Activated T-cell treated with anti-CD3 and anti-CD28 coated beads for 1 hour (primary cell): Measurements from ENCODE around the gene C1orf141.
"Not testable (repeated sequence)": the region's sequence is repeated elsewhere in the genome, so short reads cannot be mapped to it uniquely, and the experiment has no call there.

Source experiments
- DNase-seq: peaks from one replicate; pipeline ENCODE4 v3.0.0-alpha.2; 2020; ENCODE audit warnings: low read depth

The C1orf141 gene

DNA sequence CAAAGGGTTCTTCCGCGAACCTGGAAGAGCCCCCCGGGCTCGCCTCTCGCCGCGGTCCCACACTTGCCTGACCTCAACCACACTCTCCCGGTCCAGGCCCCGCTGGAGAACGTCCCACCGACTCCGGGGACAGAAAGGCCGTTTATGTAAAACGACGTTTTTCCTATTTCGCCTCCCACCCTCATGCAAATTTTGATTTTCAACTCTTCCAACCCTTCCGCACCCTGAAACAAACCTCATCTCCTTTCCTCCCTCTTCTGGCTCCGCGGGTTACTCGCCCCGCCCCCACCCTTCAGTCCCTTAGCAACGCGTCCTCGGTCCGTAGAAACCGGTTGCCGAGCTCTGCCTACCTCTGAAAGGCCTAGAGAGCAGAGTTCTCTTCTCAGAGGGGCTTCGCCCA is at the start of gene C1orf141:
Gene C1orf141, minus strand, starts transcription at position 276 of the 400 bp plus-strand sequence. CDS start 7,730 bp downstream, outside the sequence.
- no peak for DNase-seq

GRCh38 chr1:67175530-67176087 is 40.8 kb upstream of the C1orf141 start:
- no peak for DNase-seq

DNA sequence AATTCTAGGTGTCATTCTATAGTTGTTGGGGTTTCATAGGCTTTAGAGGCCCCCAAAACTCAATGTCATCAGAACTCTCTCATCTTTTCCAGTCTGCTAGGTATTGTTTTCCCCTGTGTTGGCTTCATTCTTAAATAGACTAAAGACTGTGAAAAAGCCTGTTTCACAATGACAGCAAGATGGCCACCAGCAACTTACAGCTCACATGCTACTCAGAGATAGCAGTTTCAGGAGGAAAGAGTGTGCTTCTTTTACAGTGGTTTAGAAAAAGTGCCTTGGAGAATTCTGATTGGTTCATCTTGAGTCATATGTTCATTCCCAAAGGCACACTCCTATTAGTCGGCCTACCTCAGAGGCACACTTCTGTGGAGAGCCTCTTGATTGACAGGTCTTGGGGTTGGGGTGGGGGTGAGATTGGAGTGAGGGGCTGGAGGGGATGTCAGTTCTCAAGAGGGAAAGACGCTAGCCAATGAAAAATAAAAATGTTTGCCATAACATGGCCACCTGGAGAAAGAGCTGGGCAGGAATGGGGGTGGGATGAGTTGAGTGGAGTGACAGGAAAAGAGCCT is 40.0 kb upstream of the C1orf141 start:
- no peak for DNase-seq

- no peak for DNase-seq
Observed at GRCh38 chr1:67173988-67174387, 39.2 kb upstream of the C1orf141 start.

DNA sequence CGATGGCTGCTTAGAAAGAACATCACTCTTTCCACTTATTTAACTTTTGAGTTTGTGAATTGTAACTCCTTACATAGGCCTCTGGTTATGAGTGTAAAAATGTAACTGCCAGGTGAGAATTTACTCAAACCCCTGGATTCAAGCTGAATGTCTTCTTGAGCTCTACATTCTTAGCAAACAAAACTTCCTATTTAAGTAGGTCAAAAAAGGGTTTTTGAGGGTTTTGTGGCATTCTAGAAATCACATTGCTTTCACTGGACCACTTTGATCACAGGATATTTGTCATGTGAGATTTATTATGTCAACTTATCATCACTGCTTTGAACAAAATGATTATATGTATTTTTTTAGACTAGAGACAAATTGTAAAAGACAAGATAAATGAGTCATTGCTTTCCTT is 37.2 kb upstream of the C1orf141 start:
- no peak for DNase-seq

- no peak for DNase-seq
Observed at GRCh38 chr1:67171574-67171955, 36.8 kb upstream of the C1orf141 start.

DNA sequence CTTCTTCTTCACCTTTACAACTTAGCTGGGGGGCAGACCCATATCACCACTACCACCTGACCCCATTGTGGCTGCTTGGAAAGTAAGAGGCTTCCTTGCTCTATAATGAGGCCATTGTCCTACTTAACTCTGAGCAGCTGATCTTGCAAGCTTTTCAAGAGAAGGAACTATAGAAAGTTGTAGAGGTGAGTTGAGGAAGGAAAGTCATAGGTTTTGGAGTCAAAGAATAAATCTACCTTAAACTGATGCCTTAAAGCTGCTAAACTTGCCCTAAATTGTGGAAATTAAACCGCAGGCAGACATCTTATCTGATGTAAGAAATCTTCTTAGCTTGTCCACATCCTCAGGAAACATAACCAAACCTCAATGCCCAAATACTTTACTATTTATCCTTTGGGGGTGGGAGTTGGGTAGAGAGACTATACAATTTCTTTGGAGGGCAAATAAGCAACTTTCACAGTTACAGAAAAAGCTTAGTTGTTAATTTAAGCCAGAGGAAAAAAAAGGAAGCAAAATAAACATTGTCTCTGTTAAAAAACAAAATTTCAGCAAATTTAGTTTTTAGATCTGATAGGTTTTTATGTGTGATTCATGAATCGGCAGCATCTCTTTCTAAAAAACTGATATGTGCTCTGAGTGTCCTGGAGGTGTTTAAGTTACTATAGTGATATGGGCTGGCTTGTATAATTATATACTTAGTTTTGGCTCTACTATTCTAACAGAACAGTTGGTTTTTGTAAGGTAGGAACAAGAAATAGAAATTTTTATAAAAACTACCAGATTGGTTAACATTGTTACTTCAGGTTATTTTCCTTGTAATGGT is 36.2 kb upstream of the C1orf141 start:
- DNase-seq, result no peak

DNA sequence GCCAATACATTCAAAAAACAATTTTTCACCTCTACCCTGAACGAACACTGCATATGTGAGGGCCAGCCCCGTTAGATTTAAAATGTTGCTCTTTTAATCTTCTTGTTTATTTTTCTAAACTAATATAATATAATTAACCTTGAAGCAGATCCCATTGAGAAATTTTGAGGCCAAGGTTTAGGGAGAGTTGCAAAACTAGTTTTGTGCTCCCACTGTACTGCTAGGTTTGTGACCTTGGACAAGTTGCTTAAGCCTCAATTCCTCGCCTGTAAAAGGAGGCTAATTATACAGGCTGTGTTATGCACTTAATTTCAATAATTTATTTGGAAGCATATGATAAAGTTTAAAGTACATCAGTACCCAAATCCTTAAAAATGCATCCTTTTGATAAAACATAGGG is 35.2 kb upstream of the C1orf141 start:
- no peak for DNase-seq

DNA sequence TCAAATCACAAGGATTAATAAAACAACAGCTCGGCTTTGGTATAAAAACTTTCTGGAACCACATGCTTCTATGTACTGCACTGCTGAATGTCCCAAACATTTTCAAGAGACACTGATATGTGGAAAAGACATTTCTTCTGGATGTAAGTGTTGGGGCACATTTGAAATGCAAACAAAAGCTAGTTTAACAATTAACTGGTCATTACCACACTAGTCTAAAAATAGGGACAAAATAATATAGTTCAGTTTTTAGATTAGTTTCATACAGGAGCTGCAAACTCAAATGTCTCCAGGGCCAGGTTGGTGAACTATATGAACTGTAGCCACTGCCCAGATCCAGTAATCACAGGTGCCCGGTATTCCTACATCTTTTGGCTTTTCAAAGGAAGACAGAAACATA is 34.7 kb upstream of the C1orf141 start:
- DNase-seq, result no peak

DNA sequence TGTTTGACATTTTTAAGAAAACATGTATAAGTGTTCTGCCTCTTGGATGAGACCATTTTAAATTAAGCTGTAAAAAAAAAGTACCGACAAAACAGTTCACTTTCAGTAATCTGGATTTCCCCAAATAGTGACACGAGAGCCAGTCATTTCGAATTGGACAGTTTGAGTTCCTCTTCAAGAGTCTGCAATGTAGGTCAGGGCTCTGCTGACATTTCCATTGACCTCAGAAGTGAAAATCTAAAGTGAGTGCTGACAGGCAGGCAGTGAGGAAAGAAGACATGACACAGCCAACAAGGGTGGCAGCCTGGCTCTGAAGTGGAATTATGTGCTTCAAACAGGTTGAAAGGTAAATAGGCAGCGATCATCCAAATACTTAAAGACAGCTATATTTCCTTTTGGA is 31.4 kb upstream of the C1orf141 start, which contains the start of gene IL23R:
Gene IL23R, plus strand, starts transcription at position 259 of the 400 bp plus-strand sequence. CDS start 1,667 bp downstream, outside the sequence.
- no peak for DNase-seq

DNA sequence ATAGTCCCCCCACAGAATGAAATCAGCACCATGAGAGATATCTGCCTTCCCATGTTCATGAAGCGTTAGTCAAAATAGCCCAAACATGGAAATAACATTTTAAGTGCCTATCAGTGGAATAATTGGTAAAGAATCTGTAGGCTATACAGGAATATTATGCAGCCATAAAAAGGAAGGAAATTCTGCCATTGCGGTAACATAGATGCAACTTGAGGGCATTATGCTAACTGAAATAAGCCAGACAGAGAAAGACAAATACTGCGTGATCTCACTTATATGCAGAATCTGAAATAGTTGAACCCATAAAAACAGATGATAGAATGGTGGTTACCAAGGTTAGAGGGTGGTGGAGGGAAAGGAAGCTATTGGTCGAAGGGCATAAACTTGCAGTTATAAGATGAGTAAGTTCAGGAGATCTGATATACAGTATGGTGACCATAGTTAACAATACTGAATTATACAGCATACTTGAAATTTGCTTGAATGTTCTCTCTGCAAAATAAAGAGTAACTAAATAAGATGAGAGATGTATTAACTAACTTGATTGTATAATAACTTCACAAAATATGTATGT is 30.8 kb upstream of the C1orf141 start:
- DNase-seq, result no peak

DNA sequence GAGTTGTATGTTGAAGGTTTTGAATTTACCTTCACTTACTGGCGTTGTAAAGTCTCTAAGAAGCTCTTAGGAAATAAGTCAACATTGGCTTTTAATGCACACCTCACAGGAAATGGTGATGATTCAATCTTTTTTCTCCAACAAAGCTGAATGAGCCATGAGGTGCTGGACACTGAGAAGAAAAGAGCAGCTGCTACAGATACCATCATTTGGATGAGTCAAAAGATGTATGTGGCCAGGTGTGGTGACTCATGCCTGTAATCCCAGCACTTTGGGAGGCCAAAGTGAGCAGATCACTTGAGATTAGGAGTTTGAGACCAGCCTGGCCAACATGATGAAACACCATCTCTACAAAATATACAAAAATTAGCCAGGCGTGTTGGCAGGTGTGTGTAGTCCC is 28.2 kb upstream of the C1orf141 start:
- DNase-seq, result no peak

- no peak for DNase-seq
Observed at GRCh38 chr1:67159233-67159632, 24.5 kb upstream of the C1orf141 start.

- DNase-seq, result no peak
Observed at GRCh38 chr1:67158401-67158800, 23.6 kb upstream of the C1orf141 start.

DNA sequence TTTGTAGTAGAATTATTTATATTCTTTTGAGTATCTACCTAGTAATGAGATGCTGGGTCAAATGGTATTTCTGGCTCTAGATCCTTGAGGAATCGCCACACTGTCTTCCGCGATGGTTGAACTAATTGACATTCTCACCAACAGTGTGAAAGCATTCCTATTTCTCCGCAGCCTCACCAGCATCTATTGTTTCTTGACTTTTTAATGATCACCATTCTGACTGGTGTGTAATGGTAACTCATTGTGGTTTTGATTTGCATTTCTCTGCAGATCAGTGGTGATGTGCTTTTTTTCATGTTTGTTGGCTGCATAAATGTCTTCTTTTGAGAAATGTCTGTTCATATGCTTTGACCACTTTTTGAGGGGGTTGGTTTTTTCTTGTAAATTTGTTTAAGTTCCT is 16.2 kb upstream of the C1orf141 start:
- DNase-seq, result no peak

GRCh38 chr1:67149179-67149770 is 14.5 kb upstream of the C1orf141 start:
- peak; percentile 45 for DNase-seq

DNA sequence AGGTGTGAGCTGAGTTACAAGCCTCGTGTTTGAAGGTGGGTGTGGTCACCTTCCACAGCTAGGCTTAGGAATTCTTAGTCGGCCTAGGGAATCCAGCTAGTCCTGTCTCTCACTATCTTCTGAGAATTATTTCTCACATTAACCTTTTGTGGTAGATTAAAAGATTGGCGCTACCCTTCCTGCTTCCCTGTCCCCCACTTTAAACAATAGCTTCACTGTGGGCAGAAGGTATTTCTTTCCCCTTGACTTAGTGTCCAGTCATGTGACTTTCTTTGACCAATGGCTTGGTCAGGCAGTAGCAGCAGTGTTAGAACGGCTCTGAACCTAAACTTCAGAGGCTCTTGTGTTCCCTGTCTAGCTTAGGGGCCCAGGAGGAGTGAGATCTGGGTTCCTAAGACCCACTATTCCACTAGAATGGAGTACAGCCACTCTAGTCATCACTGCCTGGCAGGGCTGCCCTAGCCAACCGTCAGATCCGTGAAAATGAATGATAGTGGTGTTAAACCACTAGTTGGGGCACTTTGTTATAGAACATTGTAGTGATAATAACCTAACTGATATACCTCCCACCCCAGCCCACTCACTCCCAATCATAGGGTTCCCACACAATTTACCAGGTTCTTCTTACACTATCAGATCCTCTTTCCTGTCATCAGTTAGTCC is 13.9 kb upstream of the C1orf141 start:
- DNase-seq, result no peak

DNA sequence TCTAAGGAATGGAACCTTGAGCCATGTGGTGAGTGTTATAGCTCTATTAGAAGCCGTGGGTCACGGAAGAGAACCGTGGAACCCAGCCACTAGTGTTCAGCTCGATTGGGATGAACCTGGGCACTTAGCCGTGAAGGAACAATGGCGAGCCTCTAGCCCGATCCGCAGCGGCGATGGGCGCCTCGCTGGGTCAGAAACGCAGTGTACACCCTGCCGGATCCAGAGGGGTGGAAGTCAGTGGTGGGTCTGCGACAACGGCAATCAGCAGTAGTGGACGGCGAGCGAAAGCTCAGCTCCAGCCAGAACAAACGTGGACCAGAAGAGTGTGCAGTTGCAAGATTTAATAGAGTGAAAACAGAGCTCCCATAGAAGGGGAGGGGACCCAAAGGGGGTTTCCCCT is 13.2 kb upstream of the C1orf141 start:
- not testable (repeated sequence) for DNase-seq

DNA sequence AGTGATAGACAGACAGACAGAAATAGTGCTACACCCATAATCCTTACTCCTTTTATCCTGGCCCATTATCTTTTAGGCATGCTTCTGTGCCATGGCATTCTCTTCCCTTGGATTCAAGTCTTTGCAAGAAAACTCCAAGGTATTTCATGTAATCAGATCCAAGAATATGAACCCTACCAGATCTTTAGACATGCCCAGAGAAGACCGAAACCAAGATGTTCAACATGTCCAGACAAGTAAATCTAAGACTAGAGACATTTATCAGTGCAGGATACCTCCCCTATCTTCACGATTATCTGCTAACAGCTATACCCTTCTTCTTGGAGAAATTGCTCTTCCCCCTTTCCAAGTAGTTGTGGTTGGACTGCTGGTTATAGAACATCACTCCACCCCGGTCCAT is 11.8 kb upstream of the C1orf141 start:
- no peak for DNase-seq

DNA sequence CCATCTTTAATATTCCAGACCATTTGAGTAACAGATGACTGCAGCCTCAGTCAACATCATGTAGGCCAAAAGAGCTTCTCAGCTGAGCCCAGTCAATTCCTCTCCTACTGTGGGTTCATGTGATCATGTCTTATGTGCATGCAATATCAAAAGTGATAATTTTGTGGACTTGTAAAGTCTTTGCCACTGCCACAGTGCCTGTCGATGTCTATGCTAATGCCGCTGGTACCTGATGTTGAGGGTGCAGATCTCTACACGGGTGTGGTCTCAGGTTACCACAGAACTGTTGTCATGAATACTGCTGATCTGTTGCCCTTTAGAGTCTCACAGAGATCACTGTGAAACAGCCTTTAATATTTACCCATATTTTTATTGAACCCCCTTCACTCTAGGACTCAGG is 11.3 kb upstream of the C1orf141 start:
- DNase-seq, result no peak

DNA sequence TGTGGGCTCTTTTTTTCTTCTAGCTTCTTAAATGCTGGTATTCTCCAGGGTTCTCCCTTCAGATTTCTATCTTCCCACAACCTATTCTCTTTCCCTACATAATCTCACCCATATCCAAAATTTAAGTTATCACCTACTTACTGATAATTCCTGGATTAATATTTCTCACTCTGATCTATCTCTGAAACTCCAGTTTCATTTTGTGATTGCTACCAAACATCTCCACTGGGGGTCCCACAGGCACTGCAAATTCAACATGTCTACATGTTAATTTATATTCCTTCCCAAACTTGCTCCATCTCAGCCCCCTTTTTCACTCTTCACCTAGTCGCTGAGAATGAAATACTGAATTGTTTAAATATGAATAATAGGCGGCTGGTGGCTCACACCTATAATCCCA is 9.9 kb upstream of the C1orf141 start:
- no peak for DNase-seq

GRCh38 chr1:67143966-67144365 is 9.2 kb upstream of the C1orf141 start:
- no peak for DNase-seq
